ENCODE data around the gene DTX4.

Gene DTX4

DNA sequence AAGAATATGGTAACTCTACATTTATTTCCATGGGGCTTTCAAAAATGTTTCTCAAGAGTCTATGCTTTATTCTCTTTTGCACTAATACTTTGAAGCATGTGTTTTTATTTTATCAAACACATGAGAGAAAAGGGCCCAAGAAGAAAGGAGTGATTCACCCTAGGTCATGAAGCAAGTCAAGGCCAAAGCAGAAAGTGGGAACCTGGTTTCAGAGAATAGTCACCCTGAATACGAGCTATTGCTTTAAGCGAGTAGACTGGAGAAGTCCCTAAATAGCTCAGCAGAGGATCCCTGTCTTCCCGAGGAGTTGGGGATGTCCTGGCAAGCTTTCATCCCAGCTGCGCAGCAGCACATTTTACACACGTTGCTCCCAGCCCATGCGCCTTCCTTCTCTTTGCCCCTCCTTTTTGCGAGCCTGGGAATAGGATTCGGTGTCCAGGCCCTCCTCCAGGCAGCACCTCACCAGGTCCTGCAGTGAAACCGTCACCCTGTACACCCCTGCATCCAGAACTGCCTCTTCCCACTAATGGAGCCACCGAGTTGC lies 21.7 kb downstream of the DTX4 start:
- no peak for DNase-seq

DNA sequence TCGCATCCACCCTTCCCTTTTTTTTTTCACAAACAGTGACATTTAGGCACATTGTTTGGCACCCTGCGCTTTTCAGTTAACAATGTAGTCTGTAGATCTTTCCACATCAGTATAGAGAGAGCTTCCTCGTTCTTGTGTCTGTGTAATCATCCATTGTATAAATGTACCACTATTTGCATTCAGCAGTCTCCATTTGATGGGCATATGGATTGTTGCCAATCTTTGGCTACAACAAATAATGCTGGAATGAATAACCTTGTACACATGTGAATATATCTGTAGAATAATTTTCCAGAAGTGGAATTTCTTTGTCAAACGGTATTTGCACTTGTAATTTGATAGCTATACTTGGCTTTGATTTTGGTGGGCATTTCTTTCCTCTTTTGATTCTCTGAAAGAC lies 23.7 kb downstream of the DTX4 start:
- DNase-seq = no peak

DNA sequence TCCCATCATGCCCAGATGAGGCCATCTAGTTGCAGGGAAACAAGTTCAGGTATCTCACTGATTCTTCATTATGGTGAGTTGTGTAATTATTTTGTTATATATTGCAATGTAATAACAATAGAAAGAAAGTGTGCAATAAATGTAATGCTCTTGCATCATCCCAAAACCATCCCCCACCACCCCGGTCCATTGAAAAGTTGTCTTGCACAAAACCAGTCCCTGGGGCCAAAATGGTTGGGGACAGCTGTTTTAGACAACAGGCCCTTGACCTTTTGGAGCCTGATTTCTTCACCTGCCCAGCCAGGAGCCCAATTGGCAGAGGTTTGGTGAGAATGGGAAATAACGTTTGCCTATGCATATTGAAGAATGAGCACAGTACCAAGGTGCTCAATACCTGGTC lies 24.8 kb downstream of the DTX4 start:
- DNase-seq = no peak

DNA sequence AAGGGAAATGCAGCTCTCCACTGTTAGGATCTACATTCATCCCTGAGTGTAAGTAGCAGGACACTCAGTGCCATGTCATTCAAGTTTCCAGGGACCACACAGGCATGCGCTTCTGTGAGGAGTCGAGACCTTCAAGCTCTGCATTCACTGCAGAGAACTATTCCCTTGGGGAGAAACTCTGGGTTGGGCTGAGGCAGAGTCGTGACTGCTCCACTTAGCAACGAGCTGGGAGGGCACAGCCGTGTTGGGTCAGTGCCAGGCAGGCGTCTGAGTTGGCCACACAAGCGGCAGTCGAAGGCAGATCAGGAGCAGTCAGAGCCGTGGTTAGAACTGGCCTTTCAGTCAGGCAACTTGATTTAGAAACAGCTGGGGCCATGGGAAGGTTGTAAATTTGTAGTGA lies 26.1 kb downstream of the DTX4 start:
- no peak for DNase-seq

DNA sequence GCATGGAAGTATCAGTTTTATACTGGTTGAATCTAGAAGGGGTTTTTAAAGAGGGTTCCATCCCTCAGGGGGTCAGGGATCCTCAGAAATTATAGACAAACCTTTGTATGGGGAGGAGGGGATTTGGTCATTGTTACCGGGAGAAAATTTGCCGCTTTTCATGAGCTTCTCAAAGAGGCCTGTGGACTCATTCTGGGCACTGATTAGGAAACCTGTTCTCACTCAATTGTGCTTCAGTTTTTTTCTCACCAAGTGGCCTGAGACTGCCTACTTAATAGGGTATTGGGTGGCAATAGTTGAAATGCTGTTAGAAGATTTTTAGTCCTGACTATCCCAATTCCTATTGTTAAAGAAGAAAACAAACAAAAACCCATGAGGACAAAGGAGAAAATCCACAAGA lies 26.8 kb downstream of the DTX4 start:
- DNase-seq = no peak

DNA sequence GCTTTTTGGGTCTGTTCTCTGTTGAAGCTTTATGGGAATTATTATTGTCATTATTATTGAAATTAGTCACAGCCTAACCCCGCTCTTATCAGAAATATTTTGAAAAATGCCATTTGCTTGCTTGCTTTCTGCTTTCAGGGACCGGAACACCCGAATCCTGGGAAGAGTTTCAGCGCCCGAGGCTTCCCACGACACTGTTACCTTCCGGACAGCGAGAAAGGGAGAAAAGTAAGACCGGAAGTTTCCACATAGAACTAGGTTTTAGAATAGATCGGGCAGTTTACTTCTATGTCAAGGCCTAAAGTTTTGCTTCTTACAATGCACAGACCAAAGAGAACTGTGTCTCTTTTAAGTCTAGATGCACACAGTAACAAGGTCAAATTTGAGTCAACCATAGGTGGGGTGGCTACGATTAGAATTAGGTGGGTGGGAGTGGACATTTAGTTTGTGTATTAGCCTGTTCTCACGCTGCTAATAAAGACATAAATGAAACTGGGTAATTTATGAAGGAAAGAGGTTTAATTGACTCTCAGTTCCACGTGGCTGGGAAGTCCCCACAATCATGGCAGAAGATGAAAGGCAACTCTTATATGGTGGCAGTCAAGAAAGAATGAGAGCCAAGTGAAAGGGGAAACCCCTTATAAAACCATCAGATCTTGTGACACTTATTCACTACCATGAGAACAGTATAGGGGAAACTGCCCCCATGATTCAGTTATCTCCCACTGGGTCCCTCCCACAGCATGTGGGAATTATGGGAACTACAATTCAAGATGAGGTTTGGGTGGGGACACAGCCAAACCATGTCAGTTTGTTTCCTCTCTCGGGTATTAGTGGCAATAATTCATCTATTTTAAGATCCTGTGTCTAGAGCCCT lies 27.9 kb downstream of the DTX4 start:
- DNase-seq = peak; percentile 40

DNA sequence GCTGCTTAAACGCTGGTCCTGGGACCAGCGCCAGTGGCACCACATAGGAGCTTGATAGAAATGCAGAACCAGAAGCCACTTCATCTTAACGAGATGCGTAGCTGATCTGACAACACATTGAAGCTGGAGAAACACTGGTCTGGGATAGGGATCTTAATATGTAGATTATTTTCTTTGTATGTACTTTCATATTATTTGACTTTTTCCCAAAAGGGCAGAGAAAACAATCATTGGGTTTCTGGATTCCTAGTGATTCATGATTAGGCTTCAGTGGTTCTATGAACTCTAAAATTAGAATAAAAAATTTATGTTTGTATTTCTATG lies 28.5 kb downstream of the DTX4 start:
- DNase-seq = no peak

DNA sequence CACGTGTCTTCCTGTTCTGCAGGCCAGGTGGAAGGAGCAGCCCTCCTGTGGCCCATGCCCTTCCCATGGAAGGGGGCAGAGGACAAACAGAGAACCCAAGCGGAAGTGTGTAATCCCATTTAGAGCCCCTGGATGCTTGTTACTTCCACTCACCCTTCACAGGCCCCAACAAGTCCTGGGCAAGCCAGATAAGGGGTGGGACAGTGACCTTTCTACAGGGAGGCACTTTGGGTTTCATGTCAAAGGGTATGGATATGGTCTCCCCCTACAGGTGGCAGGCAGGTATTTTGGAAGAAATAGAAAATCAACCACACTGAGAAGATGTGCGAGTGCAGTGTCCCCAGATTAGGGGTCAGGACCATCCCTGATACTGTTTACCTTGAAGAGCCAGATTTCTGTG lies 29.4 kb downstream of the DTX4 start:
- DNase-seq = no peak

DNA sequence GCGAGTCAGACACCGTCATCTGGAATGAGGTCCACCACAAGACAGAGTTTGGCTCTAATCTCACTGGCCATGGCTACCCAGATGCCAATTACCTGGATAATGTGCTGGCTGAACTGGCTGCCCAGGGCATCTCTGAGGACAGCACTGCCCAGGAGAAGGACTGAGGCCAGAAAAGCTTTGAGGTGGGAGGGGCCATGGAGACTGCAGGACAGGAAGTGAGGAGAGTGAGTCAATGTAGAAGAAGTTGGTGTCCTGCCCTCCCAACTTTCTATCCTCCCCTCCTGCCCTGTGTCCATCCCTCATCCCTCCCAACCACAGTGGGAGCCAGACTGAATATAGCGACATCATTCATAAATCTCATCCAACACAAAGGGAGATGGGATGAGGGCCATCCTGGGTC lies 32.8 kb downstream of the DTX4 start:
- DNase-seq = no peak

DNA sequence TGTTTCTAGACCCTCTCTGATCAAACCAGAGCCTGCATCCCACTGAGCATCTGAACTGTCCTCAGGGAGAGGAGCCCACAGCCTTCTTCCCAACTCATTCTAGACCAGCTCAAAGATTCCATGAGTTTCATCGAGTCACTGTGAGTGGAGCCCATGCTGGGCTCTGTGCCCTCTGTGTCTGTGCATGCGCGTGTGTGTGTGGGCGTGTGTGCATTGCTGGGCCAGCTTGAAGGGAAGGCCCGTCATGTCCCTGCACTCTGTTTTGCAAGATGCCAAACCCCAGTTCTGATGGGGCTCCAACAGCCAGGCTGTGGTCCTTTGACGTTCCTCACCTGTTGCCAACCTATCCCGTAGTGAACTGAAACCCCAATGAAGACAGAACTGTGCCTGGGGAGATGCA lies 33.7 kb downstream of the DTX4 start:
- no peak for DNase-seq

DNA sequence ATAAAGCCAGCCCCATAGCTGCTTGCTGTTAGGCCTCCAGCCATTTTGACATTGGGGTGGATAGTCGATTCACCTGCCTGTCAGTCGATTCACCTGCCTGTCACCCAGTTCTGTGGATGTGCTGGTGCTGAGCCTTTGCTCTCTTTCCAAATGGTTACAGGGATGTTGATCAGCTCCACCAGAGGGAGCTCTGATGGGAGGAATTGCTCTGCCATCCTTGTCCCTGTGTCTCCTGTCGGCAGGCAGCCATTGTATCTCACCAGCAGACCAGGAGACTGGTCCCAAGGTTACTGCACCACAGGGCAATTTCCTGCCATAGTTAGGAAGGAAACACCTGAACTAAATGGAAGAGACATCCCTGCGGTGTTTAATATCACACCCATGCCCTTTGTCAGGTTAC lies 34.7 kb downstream of the DTX4 start:
- peak; percentile 9 for DNase-seq

DNA sequence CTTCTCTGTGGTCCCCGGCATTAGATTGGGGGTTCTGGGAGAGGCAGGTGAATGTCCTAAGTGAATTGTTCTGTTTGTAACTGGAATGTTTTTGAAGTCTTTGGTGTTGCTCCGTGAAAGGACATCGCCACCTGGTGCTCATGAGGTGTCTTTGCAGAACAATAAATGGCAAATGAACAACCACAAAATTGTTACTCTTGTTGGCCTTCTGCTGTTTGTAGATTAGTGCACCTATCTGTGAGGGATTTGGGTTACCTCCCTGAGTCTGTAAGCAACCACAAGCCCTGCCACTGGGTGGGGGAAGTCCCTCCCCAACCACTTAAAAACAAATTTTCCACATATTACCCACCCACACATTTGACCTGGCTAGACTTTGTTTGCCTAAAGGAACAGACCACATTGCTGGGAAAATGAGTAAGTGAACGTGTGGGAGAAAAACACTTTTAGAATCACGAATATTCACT lies 36.1 kb downstream of the DTX4 start:
- DNase-seq = peak; percentile 42

DNA sequence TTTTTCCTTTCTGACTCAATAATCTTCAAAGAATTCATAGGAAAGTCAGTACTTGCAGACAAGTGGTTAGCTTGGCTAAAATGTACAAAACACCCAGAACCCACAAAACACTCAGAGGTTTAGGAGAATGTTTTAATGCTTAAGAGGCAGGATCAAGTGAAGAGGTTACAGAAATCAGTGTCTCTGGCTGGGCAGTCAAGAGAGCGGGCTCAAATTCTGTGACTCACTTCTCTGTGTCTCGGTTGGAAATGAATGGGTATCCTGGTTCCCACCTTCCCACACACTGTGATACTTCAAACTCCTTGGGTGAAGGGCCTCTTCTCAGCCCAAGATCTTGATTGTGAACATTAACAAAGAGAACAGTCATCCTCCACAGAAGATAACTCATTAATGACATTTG lies 37.0 kb downstream of the DTX4 start:
- DNase-seq = peak; percentile 17

DNA sequence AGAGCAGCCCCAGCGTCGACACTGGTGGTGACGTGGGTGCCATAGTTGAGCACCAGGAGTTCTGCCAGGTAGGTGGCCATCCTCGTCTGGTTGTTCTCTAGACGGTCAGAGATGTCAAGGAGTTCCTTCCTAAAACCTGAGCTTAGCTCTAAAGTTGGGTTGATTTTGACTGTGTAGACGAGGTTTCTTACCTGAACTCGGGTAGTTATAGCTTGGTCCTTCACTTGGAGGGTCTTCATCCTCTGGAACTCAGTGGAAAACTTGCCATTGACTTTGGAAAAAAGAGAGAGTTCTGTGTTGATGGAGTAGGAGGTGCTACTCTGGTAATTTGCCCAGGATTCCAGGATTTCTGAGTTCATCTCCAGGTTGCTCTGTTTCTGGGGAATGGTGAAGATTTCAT lies 40.3 kb downstream of the DTX4 start:
- no peak for DNase-seq

DNA sequence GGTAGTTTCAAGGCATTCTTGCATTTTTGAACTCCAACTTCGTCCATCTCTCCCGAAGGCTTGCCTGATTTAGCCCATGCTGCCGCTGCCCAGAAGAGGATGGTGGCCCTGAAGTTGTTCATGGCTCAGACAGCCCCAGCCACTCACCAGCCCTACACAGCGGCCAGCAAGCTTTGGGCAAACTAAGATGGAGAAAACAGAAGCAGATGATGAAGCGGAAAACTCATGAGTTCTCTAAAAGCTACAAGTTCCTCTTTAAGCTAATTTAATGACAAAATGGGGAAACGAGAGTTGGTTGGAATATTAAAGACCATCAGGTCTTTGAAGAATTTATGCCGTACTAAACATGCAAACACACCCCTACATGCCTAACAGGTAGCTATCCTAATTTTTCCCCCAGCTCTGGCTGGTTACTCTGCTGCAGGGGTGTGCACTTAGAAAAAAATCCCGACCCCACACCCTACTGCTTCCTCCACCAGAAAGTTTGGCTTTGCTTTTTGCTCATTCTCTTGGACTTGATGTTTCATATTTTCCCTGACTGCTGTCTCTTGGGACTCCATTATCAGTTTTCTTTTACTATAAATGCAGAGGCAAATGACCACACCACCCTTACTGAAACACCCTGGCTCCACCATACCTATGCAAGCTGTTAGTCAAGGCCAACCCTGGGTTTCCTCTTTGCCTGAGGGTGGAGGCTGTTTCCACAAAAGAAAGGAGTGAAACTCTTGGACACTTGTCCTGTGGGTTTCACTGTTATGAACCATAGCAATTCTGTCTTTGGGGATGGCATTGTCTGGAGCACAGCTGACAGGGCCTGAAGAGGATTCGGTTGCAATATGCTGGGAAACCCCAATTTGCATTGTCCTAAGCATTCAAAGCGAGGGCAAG lies 41.1 kb downstream of the DTX4 start, which contains the start of gene MPEG1:
Gene MPEG1, minus strand, starts transcription at position 184 of the 888 bp plus-strand sequence. Its CDS starts 62 bp downstream, at position 122.
- no peak for DNase-seq

DNA sequence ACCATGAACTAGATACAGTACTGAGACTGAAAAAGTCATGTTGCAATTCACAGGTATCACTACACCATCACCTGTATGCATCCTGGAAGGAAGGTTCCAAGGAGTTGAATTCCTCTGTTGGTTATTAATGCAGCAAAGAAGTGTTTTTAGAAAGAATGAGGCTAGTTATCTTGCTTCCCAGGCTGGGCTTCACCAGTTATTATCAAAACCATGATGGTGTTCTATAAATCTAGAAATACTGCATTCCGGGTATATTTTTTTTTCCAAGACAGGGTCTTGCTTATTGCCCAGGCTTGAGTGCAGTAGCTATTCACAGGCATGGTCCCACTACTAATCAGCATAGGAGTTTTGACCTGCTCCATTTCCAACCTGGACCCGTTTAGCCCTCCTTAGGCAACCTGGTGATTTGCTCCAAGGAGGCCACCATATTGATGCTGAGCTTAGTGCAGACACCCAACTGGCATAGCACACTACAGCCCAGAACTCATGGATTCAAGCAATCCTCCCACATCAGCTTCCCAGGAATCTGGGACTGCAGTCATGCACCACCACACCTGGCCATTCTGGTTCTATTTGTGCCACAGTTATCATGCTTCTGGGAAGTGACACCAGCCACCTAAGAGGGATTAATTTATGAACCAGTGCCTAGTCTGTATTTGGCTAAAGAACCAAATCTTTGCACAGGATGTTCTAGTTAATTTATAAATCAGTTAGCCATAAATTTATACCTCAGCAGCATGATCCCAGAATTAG lies 42.4 kb downstream of the DTX4 start:
- no peak for DNase-seq

DNA sequence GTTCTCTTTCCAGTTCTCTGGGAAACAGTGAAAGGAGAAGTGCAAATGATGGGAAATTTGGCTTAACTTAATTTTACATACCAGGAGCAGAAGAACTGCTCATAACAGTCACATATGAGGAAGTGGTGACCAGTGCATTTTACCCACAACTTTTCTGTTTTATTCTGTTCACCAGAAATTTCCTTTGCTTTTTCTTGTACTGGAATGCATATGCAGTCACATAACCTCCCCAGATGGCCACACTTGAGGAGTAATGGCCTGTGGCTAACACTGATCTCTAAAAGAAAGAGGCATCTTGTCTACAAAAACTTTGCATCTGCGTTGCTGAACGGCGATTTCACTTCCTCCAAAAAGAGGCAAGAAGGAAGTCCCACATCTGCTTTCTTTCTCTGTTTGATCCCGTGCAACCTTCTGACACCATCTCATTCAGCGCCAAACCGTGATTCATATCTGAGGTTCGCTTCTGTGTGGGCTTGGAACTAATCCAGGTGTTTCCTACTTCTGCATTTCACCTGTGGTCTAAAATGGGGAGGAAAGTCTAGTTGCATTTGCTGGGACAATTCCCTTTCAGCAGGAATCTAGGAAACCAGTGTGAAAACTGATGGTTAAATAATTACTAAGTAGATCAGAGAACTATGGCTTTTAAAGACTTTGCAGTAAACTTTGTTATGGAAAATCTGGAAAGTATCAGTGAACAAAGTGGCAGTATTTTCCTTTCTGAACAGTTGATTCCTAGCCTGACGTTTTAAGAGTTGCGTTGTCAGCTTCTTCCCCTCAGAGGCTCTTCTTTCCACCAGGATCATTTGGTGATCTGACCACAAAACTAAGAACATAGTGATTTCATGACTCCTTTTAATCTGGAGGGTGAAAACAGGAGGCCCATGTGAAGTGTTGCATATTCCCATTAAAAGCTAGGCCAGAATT lies 45.0 kb downstream of the DTX4 start:
- DNase-seq = peak; percentile 16

DNA sequence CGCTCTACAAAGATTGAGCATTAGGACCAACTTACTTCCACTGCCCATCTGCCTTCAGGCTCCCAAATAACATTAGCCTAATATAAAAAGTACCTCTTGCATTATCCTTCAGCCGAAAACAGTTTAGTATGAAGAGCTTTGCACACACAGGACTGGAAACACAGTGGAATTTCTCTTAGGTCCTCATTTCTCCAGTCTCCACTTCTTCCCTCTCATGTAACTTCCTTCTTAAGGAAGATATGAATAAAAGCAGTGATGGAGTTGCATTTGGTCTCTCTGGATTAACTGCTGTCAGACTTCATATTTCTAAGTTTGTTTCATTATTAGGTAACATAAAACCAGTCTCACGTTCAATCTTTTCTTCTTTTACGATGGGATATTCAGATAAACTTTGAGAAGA lies 46.4 kb downstream of the DTX4 start:
- no peak for DNase-seq

DNA sequence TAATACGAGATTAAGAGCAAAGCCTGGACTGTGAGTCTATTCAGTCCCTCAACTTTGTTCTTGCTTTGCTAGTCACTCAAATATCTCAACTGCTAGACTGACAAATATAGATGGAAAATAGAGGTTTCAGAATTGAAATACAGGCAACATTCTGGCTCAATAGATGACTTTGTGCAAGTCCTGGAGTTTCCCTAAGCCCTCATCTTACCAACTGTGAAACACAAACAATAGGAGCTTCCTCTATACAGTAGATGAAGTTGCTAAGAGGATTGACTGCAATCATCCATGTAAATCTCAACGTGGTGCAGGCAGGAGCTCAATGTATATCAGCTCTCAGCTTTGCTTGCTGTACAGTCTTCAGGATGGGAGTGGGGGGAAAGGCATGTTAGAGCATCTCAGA lies 47.0 kb downstream of the DTX4 start:
- no peak for DNase-seq

DNA sequence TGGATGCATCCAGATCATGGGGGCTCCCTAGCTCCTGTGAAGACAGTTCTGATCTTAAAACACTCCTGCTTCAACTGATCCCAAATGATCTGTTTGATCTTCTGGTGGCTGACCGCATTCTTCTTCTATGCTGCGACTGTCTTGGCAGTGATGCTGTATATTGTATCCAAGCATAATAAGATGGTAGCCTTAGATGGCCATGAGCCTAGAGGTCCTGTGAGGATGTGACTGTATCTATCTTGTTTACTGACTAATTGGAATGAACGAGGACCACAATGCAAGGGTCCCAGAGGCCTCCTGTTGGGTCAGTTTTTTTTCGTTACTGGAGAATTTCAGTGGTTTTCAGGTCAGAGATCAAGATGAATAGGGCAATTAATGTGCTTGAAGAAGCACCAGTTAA lies 47.9 kb downstream of the DTX4 start:
- no peak for DNase-seq

DNA sequence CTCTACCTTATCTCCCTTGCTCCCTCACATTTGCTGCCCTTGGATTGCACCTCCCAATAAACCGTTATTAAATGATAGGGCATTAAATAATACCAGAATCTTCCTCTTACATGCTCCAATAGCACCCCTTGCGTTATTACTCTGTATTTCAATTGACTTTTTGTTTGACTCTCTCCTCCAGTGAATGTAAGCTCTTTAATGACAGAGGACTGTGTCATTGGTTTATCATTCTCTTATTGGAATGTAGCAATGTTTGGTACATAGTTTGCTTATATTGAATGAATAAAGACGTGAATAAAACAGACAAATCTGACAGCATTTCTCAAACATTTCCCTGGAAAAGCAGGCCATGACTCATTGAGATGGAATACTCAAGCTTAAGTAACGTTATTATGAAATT lies 49.5 kb downstream of the DTX4 start:
- DNase-seq = no peak

All from activated CD4-positive, alpha-beta T cell treated with anti-CD3 and anti-CD28 coated beads, Interleukin-2, Interleukin-6, amounts not matched to agents 100 ng/mL and 50 ng/mL, durations not matched to agents 16 hours and 8 hours (primary cell).